GM12878 (cell line): ENCODE data around the gene HIF1AN. TPM values are rescaled to one million over a fixed set of nuclear protein-coding genes. Genes with fewer than 3 reads are reported as not detected.

ENCODE experiments used
- ATAC-seq: fragments of 200-7000 bp; cut with Tn5 transposase; 3 replicates; pipeline ENCODE4 v1.9.1; 2020; ENCODE audit warnings: mild to moderate bottlenecking, moderate library complexity
- BruUV-seq: library from RNA; stranded (reverse); fragments of 400-500 nt; replicated peaks from 2 replicates; lab custom pipeline; 2021; lab: Mats Ljungman, UMichigan
- CTCF ChIA-PET: fragments of 300-600 bp; sonication (Branson Sonifier 250); formaldehyde crosslinking; extraction: SDS; loops from one replicate; lab custom pipeline; 2021; ENCODE audit warnings: inconsistent platforms; lab: Yijun Ruan, JAX
- POLR2A ChIA-PET: fragments of 350-600 bp; formaldehyde crosslinking; extraction: SDS; loops from one replicate; lab custom pipeline; 2021; ENCODE audit warnings: inconsistent platforms; lab: Charles Lee
- RAD21 ChIA-PET: fragments of 300-600 bp; sonication (Branson Sonifier 250); formaldehyde crosslinking; loops from one replicate; lab custom pipeline; 2023; ENCODE audit warnings: antibody characterized with exemption; ENCODE audit not compliant: unreplicated experiment; lab: Charles Lee
- SMC1A ChIA-PET: fragments of 300-600 bp; sonication (Branson Sonifier 250); formaldehyde crosslinking; loops from one replicate; lab custom pipeline; 2023; ENCODE audit not compliant: unreplicated experiment, uncharacterized antibody; lab: Charles Lee
- DNase-seq: peaks from one replicate; pipeline ENCODE4 v3.0.0-alpha.2; 2011; ENCODE audit warnings: low read depth, low spot score
- FAIRE-seq: peaks from 3 replicates; lab custom pipeline; 2011; peaks lifted over from hg19 to GRCh38; lab: Jason Lieb, UNC
- H2AFZ ChIP-seq: 2 replicates; pipeline ENCODE4 v1.6.0; 2011; ENCODE audit warnings: low read depth, low read length, control low read depth; ENCODE audit not compliant: control insufficient read depth
- H3K27ac ChIP-seq: 2 replicates; pipeline ENCODE4 v1.5.1; 2011; ENCODE audit warnings: control low read depth; ENCODE audit not compliant: control insufficient read depth, insufficient read depth
- H3K27me3 ChIP-seq, 2 experiments: replicated peaks in 1 of 2; 2 replicates each; pipeline versions ENCODE4 v1.6.0 to v1.6.1; 2011; ENCODE audit warnings: low read length in 1 of 2; ENCODE audit not compliant: control insufficient read depth in 2 of 2, insufficient read depth in 2 of 2
- H3K36me3 ChIP-seq, 2 experiments: 2 replicates each; pipeline ENCODE4 v1.5.1; 2011; ENCODE audit warnings: low read length in 1 of 2; ENCODE audit not compliant: control insufficient read depth in 2 of 2, insufficient read depth in 2 of 2
- H3K4me1 ChIP-seq: 2 replicates; pipeline ENCODE4 v1.6.1; 2011; ENCODE audit warnings: mild to moderate bottlenecking, low read length, moderate library complexity, mixed read lengths; ENCODE audit not compliant: control insufficient read depth, insufficient read depth
- H3K4me2 ChIP-seq: 2 replicates; pipeline ENCODE4 v1.6.0; 2011; ENCODE audit warnings: control low read depth; ENCODE audit not compliant: control insufficient read depth, insufficient read depth
- H3K4me3 ChIP-seq: fragments of 200-600 bp; sonication (generic); 2 replicates; pipeline ENCODE4 v1.5.1; 2016
- H3K79me2 ChIP-seq: 2 replicates; pipeline ENCODE4 v1.6.0; 2011; ENCODE audit warnings: low read length; ENCODE audit not compliant: control insufficient read depth, insufficient read depth
- H3K9ac ChIP-seq: 2 replicates; pipeline ENCODE4 v1.8.0; 2011; ENCODE audit warnings: low read length, control low read depth, mixed read lengths; ENCODE audit not compliant: control insufficient read depth, insufficient read depth
- H3K9me3 ChIP-seq: replicated peaks from 3 replicates; pipeline ENCODE4 v1.5.1; 2011; ENCODE audit warnings: mild to moderate bottlenecking, low read length; ENCODE audit not compliant: control insufficient read depth, insufficient read depth
- H4K20me1 ChIP-seq: 2 replicates; pipeline ENCODE4 v1.6.0; 2011; ENCODE audit not compliant: control insufficient read depth, insufficient read depth
- BCLAF1 ChIP-seq: fragments of 450-650 bp; IDR thresholded peaks from 2 replicates; pipeline ENCODE4 v1.6.1; 2017; ENCODE audit warnings: antibody characterized with exemption, mild to moderate bottlenecking, moderate library complexity
- BRCA1 ChIP-seq: IDR thresholded peaks from 2 replicates; pipeline ENCODE4 v1.6.1; 2011; ENCODE audit warnings: low read depth, low read length, improper control_type of control experiment
- CHD4 ChIP-seq: fragments of 200-600 bp; sonication (generic); IDR thresholded peaks from 2 replicates; pipeline ENCODE4 v1.6.1; 2016; ENCODE audit warnings: mild to moderate bottlenecking
- DPF2 ChIP-seq: fragments of 450-650 bp; IDR thresholded peaks from 2 replicates; pipeline ENCODE4 v1.6.1; 2017; ENCODE audit warnings: mild to moderate bottlenecking
- FOXK2 ChIP-seq: fragments of 450-650 bp; IDR thresholded peaks from 2 replicates; pipeline ENCODE4 v1.6.1; 2017; ENCODE audit warnings: mild to moderate bottlenecking, moderate library complexity
- HDAC2 ChIP-seq: fragments of 200-600 bp; sonication (generic); IDR thresholded peaks from 2 replicates; pipeline ENCODE4 v1.6.1; 2017
- KLF5 ChIP-seq: fragments of 450-650 bp; IDR thresholded peaks from 2 replicates; pipeline ENCODE4 v1.6.1; 2014; ENCODE audit warnings: mild to moderate bottlenecking; ENCODE audit not compliant: partially characterized antibody
- MAX ChIP-seq: IDR thresholded peaks from 2 replicates; pipeline ENCODE4 v1.6.1; 2012; ENCODE audit warnings: low read depth, low read length, improper control_type of control experiment
- MLLT1 ChIP-seq: fragments of 450-650 bp; IDR thresholded peaks from 2 replicates; pipeline ENCODE4 v1.6.1; 2016; ENCODE audit warnings: mild to moderate bottlenecking
- MYB ChIP-seq: fragments of 150-350 bp; IDR thresholded peaks from 2 replicates; pipeline ENCODE4 v1.6.1; 2014; ENCODE audit warnings: mild to moderate bottlenecking, low read depth, low read length, borderline replicate concordance
- NBN ChIP-seq: fragments of 450-650 bp; IDR thresholded peaks from 2 replicates; pipeline ENCODE4 v1.6.1; 2016
- RB1 ChIP-seq: fragments of 450-650 bp; formaldehyde crosslinking; IDR thresholded peaks from 2 replicates; pipeline ENCODE4 v1.6.1; 2017; ENCODE audit warnings: mild to moderate bottlenecking, borderline replicate concordance
- SMARCA5 ChIP-seq: fragments of 450-650 bp; IDR thresholded peaks from 2 replicates; pipeline ENCODE4 v1.6.1; 2017; ENCODE audit warnings: mild to moderate bottlenecking
- TCF12 ChIP-seq: IDR thresholded peaks from 2 replicates; pipeline ENCODE4 v1.6.1; 2011; ENCODE audit warnings: low read depth, mild to moderate bottlenecking, low read length
- WGBS: methylation state at CpG from one replicate; pipeline ENCODE4 v1.1.6; 2016; ENCODE audit warnings: low lambda C conversion rate; ENCODE audit not compliant: insufficient replicate concordance, insufficient coverage; ENCODE audit errors: missing lambda C conversion rate; 5-methylcytosine and 5-hydroxymethylcytosine counted together
- in situ Hi-C: fragments of 300-500 bp; cut with MboI; formaldehyde crosslinking; loops from 9 replicates; pipeline ENCODE4 v1.14.3; 2018; ENCODE audit warnings: mixed read lengths
- intact Hi-C: fragments of 100-400 bp; cut with micrococcal nuclease; formaldehyde crosslinking; loops from one replicate; pipeline ENCODE4 v1.14.2; 2022; ENCODE audit not compliant: unreplicated experiment
- polyA plus RNA-seq, 11 experiments: library from polyadenylated mRNA; depleted of rRNA in 4 of 11; unstranded in 6 of 11; stranded (reverse) in 5 of 11; fragments of >200 nt; fragmentation: Nextera tagmentation in 4 of 11; fragmentation: Illumina TruSeq in 1 of 11; extraction: Ambion mirVana in 4 of 11; extraction: Trizol in 1 of 11; gene quantifications; 1 replicate in 1 of 11; 2 replicates in 10 of 11; pipeline versions ENCODE4 v1.2.1 to v1.2.3, GENCODE V29; 2011 to 2016; ENCODE audit warnings: inconsistent platforms in 2 of 11, missing spikeins in 2 of 11, low read depth in 1 of 11
- total RNA-seq, 4 experiments: library from RNA; depleted of rRNA in 3 of 4; stranded (reverse); fragments of >200 nt in 3 of 4; fragmentation: Illumina TruSeq in 1 of 4; extraction: Trizol in 1 of 4; gene quantifications; 2 replicates each; pipeline versions ENCODE4 v1.2.1 to v1.2.3, GENCODE V29; 2013 to 2021
- TF ChIP-seq, protein P1 (sequence below): IDR thresholded peaks from 2 replicates; pipeline ENCODE4 v1.6.1; 2012; ENCODE audit warnings: low read depth, low read length, improper control_type of control experiment
- TF ChIP-seq, protein P2 (sequence below): IDR thresholded peaks from 2 replicates; pipeline ENCODE4 v1.6.1; 2012; ENCODE audit warnings: low read length, inconsistent platforms
- TF ChIP-seq, protein P3 (sequence below), 3 experiments: IDR thresholded peaks in 2 of 3; conservative IDR thresholded peaks in 1 of 3; 2 replicates each; pipeline ENCODE4 v1.5.1; 2011; ENCODE audit warnings: low read depth in 3 of 3, low read length in 3 of 3, mild to moderate bottlenecking in 3 of 3, control low read depth in 2 of 3, moderate library complexity in 2 of 3, inconsistent platforms in 1 of 3, mixed read lengths in 1 of 3; ENCODE audit not compliant: control insufficient read depth in 2 of 3, insufficient read depth in 1 of 3; ENCODE audit errors: extremely low read depth in 1 of 3

Gene HIF1AN
- total and polyA plus RNA-seq, 10 of the 15 experiments (the other 5 are each of a cell fraction or from before 2014, with no cell fraction given), result 1.9 to 37.2 (median 15.2) TPM

- DNase-seq (no peak), ATAC-seq (no peak), FAIRE-seq (no peak)
- Histone ChIP-seq H3K27ac (no peak overlapping the region), H2AFZ (no peak overlapping the region), H3K4me2 (no peak overlapping the region), H3K4me3 (no peak overlapping the region), H3K36me3 (peaks cover 0 to 9% of the 10 kb centered on the region in 2 experiments), H4K20me1 (0 out of 2 replicates have a peak, but pooled peaks cover 2% of the 10 kb centered on the region), H3K9me3 (no peaks in the 10 kb centered on the region), H3K4me1 (no peaks in the 10 kb centered on the region), H3K9ac (no peak overlapping the region), H3K79me2 (no peaks in the 10 kb centered on the region), H3K27me3 (no peaks in the 10 kb centered on the region)
- in situ Hi-C loops (no loop called here), intact Hi-C loops (no loop called here)
- ChIA-PET POLR2A (no interaction called here), SMC1A (interaction anchor here (0.6 kb wide), 1 partner anchor 110 kb away, joined by 3 read pairs; no protein-coding TSS in a partner anchor), CTCF (interaction anchor here (1.3 to 1.6 kb wide), 2 partner anchors 14 to 21 kb away, joined by 5 read pairs; no protein-coding TSS in a partner anchor), RAD21 (no interaction called here)
- no TSS peak for BruUV-seq
- WGBS, result 95% methylated on average over 5 of the region's 5 CpGs
- TF ChIP-seq MAX (no peak), KLF5 (no peak), HDAC2 (no peak), MLLT1 (no peak), TCF12 (no peak), NBN (no peak), MYB (no peak), FOXK2 (no peak), BCLAF1 (no peak), CHD4 (no peak), SMARCA5 (no peak), RB1 (no peak), BRCA1 (no peak), DPF2 (no peak)
- TF ChIP-seq, protein P1, sequence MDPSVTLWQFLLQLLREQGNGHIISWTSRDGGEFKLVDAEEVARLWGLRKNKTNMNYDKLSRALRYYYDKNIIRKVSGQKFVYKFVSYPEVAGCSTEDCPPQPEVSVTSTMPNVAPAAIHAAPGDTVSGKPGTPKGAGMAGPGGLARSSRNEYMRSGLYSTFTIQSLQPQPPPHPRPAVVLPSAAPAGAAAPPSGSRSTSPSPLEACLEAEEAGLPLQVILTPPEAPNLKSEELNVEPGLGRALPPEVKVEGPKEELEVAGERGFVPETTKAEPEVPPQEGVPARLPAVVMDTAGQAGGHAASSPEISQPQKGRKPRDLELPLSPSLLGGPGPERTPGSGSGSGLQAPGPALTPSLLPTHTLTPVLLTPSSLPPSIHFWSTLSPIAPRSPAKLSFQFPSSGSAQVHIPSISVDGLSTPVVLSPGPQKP, result no peak
- TF ChIP-seq, protein P2, sequence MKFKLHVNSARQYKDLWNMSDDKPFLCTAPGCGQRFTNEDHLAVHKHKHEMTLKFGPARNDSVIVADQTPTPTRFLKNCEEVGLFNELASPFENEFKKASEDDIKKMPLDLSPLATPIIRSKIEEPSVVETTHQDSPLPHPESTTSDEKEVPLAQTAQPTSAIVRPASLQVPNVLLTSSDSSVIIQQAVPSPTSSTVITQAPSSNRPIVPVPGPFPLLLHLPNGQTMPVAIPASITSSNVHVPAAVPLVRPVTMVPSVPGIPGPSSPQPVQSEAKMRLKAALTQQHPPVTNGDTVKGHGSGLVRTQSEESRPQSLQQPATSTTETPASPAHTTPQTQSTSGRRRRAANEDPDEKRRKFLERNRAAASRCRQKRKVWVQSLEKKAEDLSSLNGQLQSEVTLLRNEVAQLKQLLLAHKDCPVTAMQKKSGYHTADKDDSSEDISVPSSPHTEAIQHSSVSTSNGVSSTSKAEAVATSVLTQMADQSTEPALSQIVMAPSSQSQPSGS, result no peak
- TF ChIP-seq, protein P3, sequence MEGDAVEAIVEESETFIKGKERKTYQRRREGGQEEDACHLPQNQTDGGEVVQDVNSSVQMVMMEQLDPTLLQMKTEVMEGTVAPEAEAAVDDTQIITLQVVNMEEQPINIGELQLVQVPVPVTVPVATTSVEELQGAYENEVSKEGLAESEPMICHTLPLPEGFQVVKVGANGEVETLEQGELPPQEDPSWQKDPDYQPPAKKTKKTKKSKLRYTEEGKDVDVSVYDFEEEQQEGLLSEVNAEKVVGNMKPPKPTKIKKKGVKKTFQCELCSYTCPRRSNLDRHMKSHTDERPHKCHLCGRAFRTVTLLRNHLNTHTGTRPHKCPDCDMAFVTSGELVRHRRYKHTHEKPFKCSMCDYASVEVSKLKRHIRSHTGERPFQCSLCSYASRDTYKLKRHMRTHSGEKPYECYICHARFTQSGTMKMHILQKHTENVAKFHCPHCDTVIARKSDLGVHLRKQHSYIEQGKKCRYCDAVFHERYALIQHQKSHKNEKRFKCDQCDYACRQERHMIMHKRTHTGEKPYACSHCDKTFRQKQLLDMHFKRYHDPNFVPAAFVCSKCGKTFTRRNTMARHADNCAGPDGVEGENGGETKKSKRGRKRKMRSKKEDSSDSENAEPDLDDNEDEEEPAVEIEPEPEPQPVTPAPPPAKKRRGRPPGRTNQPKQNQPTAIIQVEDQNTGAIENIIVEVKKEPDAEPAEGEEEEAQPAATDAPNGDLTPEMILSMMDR (IDR thresholded peaks at IDR 0.05 in 2 of 3, conservative IDR thresholded peaks at IDR 0.05 in 1 of 3; ENCODE audit: control insufficient read depth in 2 of 3, extremely low read depth in 1 of 3, insufficient read depth in 1 of 3, low read depth in 3 of 3, low read length in 3 of 3), result no peak
These were observed 31.6 kb upstream of the HIF1AN start for GRCh38 chr10:100504096-100504495.
